SKM-1 treated with dmso at 0.1 percent for 144 hours (cell line): ENCODE data around the gene TRMT44.
"Not testable (repeated sequence)": the region's sequence is repeated elsewhere in the genome, so short reads cannot be mapped to it uniquely, and the experiment has no call there.

Source experiments
- DNase-seq: peaks from one replicate; lab custom pipeline; 2025; ENCODE audit not compliant: unreplicated experiment; lab: John Stamatoyannopoulos, UW

Gene TRMT44

DNA sequence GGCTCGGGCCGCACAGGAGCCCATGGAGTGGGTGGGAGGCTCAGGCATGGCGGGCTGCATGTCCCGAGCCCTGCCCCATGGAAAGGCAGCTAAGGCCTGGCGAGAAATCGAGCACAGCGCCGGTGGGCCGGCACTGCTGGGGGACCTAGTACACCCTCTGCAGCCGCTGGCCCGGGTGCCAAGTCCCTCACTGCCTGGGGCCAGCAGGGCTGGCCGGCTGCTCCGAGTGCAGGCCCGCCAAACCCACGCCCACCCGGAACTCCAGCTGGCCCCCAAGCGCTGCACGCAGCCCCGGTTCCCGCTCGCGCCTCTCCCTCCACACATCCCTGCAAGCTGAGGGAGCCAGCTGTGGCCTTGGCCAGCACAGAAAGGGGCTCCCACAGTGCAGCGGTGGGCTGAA lies 50.9 kb downstream of the TRMT44 start:
- not testable (repeated sequence) for DNase-seq

DNA sequence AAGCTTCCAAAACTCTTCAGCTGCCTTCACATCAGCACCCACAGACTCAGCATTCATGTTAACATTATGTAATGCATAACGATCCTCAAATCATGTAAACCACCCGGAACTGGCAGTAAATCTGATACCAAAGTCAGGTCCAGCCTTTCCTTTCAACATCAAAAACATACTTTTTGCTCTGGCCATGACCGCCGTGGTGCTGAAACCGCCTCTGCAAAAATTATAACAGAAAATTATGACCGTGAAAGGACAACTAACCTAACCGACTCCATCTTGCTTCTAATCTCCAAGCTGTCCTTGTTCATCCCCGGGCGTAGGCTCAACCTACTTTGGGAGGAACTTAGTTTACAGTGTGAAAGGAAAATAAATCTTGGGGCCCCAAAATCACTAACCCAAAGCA lies 51.6 kb downstream of the TRMT44 start:
- DNase-seq: no peak

DNA sequence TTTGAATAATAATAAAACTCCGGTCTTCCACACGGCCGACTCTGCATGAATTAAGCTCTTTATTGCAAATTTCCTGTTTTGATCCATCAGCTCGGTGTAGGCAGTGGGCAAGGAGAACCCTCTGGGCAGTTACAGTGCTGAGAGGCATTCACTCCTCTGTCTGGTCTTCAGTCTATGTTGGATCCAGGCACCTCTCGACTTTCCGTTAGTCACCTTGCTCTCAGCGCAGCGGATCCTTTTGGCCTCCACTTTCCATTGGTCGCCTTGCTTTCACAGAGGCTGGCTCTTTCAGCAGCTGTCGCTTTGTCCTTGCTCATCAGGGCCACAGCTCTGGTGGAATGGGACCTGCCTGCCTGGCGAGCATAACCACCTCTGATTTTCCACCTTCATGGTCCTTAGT lies 52.9 kb downstream of the TRMT44 start:
- no peak for DNase-seq

DNA sequence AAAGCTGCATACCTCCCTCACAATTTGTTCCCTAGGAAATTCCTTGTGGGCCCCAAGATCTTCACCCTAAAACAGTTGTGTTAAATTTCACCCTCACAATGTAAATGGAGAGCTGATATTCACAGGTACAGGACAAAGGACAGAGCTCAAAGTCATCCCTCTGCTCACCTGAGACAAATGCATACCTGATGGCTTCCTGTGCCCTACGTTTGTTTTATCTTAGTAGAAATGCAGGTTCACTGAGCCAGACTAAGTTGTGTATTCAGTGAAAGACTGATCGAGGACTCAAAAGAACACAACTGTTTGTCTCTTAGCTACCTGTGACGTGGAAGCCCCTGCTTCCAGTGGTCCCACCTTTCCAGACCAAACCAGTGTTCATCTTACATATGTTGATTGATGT lies 53.6 kb downstream of the TRMT44 start:
- DNase-seq: no peak

DNA sequence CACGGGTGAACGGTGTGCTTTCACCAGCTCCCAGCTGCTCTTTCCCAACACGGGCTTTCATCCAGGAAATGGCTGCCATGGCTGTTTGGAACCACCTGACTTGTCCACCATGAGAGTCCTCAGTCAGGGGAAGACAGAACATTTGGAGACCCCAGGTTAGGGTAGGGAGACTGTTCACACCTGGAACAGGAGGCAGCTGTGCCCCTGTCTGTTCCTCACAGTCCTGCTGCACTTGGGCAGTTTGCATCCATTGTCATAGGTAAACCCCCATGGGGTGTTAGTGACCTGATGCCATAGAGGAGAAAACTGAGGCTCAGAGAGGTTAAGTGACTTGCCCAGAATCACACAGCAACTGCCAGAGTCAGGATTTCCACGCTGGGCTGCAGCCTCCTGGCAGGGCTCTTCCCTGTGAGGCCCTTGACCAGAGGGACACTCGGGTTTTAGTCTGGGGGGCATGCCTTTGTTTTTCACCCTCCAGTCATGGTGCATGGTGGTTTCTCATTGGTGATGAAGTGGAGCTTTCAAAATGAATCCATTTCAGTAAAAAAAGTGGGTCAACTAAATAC lies 54.5 kb downstream of the TRMT44 start:
- DNase-seq: no peak

DNA sequence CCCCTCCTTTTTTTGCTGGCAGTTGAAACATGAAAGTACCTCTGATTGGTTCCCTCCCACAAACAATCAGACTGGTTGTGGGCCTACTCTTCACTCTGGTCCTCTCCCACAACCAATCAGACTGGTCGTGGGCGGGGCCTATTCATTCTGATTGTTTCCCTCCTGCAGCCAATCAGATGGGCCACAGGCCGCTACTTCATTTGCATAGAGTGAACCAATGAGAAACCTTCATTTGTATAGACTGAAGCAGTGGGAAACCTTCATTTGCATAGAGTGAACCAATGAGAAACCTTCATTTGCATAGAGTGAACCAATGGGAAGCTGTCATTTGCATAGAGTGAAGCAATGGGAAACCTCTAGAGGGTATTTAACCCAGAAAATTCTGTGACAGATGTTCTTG lies 55.2 kb downstream of the TRMT44 start:
- no peak for DNase-seq

DNA sequence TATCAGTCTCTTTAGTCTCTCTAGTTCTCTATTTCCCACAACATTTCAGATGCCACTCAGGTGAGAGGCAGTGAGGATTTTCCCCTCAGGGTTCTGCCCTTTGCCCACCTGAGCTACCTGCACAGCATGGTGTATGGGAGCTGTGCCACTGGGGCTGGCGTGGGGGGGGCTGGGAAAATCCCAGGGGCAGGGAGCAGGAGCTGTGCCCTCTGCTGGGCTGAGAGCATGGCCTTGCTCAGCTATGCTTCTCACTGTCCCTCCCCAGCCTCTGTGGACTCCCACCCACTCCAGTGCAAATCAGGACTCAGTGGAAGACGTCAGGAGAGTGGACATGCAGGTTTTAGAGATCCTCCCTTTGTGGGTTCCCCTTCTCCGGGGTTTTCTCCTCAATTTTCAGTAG lies 57.2 kb downstream of the TRMT44 start:
- DNase-seq: no peak

DNA sequence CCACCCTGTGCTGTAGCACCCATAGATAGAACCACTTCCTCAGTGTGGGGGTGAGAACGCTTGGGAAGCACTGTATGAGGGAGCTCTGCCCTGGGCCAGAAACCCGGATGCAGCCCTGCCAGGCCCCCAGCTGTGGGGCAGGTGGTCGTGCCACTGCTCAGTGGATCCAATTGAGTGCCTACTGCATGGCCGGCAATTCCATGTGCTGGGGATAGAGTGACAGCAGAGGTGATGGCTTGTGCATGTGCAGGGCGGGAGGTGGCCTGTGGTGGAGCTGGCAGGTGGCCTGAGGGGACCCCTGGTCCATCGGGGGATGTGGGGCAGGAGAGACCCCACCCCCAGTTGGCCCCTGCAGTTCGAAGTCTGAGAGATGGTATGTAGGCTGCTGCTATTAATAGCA lies 60.4 kb downstream of the TRMT44 start:
- no peak for DNase-seq

DNA sequence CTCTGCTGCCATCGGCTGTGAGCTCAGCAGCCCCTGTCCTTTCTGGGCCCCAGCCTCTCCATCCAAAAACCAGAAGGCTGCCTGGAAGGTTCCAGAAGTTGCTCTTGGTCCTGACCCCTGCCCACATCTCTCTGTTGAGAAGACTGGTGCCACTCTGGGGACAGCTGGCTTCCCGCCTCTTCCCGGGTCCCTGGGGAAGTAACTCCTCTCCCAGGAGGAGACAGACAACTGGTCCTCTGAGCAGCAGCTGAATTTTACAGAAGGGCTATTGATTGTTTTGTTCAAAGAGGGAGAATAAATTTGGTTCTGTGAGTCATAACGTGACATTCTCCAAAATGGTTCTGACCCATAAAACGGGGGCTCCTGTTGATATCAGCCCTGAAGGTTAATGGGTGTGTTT lies 61.2 kb downstream of the TRMT44 start:
- DNase-seq: no peak

DNA sequence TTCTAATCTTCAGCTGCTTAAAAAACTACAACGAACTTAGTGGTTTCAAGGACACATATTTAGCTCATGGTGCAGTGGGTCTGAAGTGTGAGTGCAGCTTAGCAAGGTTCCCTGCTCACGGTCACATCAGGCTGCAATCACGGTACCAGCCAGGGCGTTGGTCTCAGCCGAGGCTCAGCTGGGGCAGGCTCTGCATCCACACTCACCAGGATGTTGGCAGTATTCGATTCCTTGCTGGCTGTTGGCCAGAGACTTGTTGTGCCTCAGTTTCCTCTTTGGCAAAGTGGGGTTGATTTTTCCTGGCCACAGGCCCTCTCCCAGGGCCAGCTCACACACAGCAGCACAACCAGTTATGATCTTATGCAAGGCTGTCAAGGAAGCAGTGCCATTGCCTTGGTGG lies 61.8 kb downstream of the TRMT44 start:
- DNase-seq: no peak

DNA sequence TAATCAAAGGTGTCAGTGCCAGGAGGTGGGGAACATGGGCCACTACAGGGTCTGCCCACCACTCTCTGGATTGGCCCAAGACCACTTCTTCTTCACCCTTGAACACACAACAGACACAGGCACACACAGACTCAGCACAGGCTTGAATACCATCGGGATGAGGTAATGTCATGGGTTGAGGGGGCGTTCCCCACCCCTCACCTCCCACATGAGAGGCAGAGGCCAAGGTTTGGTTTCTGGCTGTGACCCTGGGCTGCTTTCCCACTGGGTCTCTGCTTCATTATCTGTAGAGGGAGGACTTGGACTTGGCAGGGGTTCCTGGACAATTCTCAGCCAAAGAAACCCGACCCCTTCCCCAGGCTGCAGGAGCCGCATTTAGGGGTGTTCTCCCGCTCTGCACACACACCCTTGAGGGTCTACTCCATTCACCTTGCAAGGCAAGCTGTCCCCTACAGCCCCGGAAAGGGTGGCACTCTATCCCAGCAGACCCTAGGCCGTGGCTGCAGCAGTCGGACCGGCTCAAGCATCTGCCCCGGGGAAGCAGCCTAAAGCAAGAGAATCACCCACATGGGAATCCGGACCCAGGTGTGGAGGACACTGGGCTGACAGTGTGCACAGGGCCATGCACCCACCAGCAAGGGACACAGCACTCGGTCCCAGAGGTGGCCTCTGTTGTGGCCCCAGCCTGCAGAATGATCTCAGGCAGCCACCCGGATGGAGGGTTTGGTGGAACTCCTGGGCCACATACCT lies 62.4 kb downstream of the TRMT44 start:
- DNase-seq: no peak

DNA sequence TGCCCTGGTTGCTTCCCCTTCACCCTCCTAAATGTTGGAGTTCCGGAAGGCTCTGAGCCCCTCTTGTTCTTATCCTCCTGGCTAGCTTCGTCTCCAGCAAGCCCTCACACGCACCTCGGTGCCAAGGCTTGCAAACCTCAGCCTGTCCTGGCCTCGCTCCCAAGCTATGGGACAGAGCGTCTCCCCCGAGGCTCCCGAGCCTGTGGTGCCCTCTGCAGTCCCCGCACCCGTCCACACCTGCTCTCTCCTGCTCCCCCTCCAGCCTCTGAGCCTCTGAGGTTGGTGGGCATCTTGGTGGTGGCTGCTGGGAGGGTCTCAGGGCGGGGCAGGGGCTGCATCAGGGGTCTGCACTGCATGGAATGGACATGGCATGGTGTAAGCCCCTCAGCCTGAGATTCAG lies 63.2 kb downstream of the TRMT44 start:
- no peak for DNase-seq

DNA sequence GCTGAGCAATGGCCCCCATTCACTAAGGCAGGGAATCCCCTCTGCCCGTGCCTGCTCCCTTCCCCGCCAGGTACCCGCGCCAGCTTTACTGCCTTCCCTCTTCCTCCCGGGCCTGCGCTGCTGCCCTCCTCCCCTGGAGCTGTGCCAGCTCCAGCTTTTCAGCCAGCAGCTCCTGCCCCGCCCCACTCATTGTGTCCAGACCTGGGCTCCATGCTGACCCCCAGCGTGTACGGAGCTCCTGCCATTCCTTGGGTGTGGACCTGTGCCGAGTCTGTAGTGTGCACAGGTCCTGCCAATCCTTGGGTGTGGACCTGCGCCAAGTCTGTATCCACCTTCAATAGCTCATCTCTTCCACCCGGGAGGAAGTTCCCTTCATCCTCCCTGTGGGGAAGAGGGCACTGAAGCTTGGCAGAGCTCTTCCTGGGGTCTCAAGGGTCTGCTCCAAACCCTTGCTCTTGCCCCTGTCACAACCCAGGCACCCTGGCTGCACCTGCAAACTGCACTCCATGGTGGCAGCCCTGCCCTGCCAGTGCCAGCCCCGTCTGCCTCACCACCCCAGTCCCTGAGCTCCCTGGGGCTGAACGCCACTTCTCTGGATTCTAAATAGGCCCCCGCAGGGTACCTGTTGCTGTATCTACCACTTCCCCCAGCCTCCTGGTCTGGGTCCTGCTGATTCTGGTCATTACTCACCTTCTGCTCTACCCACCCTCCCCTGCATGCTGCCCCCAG lies 63.9 kb downstream of the TRMT44 start:
- DNase-seq: no peak

DNA sequence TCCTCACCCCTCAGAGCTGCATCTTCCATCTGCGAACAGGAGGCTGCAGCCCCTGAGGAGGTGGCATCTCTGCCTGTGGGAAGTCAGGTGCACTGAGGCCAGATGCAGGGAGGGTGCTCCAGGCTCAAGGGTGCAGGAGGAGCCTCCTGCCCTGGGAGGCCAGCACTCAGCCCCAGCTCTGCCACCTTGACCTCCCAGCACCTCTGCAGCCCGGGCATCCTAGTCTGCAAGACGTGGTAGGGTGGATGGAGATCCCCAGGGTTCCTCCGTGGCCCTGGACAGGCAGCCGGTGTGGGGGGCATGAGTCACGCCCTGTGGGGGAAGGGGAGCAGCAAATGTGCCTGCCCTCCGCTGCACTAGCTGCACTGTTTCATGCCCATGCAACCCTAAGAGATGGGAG lies 64.7 kb downstream of the TRMT44 start:
- DNase-seq: no peak

DNA sequence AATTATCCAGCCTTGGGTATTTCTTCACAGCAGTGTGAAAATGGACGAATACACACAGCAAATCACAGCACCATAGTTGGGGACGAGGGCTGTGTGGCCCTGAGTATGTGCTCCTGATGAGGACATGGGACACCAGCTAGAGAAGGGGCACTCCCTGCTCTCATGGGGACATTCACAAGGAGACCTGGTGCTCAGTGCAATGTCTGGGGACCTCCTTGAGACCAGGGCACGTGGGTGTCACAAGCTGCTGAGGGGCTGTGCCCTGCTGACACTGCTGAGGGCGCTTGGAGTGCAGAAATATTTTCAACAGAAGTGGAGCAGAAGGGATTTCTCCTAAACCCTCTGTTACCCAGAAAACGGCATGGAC lies 65.4 kb downstream of the TRMT44 start:
- DNase-seq: no peak

DNA sequence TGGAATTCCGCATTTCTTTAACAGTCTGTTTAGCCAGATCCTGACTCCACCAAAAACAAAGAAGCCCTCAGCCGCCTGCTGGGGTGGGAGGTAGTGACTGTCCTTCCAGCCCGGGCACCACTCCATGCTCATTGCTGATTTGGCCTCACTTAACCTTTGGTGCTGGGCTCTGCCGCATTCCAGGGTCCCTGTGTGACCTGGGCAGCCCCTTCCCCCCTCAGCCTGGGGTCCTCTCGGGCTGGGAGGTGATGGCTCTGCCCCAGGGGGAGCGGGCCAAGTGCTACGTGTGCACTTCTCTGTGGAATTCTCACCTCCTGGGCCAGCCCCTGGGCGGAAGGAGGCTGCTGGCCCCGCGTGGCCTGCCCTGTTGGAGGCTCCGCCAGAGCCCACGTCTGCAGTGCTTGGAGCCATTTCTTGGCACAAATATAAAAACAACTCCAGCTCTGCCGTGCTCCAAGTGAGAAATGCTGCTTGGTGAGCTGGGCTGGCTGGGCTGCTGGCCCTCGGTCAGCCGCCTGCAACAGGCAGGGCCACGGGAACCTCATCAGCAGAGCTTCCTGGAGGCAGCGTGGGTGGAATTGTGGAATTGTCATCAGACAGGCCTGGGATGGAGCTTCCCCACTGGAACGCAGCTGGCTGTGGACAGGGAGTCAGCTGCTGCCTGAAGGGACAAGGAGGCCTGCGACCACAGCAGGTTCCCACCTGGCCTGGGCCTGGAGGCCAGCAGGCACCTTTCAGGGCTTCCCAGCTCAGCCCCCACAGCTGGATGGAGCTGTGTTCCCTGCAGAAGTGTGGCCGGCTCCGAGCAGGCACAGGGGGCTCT lies 66.0 kb downstream of the TRMT44 start:
- no peak for DNase-seq

DNA sequence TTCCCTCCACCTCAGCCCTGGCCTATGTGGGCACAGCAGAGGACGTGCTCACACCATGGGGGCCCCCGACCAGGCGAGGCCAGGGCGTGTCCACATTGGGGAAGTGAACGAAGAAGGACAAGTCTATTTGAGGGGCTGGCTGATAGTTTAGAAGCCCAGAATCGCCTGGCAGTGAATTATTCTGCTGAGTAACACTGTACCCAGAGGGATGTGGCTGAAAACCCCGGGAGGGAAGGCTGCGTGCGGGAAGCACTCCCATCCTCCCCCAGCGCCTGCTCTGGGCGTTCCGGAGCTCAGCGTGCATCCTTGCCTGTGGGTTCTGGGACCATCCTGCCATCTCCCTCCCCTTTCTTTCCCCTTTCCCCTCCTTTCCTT lies 66.6 kb downstream of the TRMT44 start:
- DNase-seq: no peak

DNA sequence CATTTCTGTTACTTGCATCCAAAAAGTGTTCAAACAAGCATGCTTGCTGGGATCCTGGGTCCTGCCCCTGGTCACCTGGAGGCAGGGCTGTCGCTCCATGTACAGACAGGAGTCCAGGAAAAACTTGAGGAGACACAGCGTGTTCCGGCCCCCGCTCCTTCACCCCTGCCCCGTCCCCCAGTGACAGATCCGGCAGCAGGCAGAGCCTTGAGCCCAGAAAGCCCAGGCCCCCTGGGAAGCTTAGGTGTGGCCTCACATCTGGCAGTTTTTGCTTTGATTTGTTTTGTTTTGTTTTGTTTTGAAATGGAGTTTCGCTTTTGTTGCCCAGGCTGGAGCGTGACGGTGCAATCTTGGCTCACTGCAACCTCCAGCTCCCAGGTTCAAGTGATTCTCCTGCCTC lies 67.0 kb downstream of the TRMT44 start:
- no peak for DNase-seq

DNA sequence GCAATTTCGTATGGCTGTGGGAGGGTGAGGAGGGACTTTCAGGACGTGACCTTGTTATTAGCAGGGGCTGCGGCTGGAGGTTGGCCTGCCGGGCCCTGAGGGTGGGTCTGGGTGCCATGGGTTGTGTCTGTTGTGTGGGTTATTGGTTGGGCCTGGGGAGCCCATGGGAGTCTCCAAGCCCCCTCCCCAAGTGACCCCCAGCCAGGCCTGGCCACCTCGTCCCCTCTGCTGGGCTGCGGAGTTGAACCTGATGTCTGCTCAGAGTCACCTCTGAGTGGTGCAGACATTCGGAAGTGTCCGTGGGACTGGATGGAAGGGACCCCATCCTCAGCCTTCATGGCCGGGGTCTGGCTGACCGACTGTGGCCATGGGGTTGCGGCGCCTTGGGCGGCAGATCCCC lies 67.7 kb downstream of the TRMT44 start:
- DNase-seq: no peak

DNA sequence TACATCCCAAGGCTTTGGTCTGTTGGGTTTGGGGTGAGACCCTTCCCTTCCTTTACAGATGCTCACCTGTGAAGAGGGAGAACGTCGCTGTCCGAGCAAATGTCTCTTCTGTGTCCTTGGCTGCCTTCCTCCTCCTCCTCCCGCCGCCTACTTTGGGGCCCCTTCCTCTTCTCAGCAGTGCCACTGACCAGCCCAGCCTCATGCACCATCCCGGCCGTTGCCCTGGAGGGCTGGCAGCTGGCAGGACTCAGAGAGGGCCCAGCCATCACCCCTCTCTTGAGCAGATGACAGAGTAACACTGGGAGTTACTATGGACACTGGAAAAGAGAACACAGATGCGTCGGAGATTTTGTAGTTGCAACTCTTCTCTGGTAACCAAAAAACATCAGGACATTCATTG lies 68.2 kb downstream of the TRMT44 start:
- no peak for DNase-seq

DNA sequence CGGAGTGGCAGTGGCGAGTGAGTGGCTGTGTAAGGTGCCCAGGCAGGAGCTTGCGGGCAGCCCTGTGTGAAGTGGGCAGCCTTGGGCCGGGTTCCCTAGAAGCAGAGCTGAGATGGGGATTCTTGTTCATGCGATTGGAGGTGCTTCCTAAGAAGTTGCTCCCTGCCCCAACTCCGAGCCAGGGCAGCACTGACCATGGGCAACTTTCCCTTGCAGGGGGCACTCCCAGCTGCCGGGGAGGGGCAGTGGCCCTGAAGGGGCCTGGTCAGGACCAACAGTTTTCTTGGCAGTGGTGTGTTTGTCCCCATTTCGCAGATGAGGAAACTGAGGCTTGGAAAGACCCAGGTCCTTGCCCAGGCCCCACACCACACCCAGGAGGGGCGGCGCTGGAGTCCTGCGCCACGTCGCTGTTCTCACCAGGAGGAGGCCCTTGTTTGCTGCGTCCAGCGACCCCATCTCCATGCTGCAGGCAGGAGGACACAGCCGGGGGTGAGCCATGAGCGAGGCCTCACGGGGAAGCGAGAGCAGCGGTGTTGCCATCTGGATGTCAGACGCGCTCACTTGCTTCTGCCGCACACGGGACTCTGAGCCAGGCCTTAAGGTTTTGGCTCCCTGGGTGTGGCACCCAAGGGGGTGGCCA lies 68.9 kb downstream of the TRMT44 start:
- no peak for DNase-seq
